Measurements from ENCODE around the gene DAP3. TPM values are rescaled to one million over a fixed set of nuclear protein-coding genes. Genes with fewer than 3 reads are reported as not detected.
"Not testable (repeated sequence)": the region's sequence is repeated elsewhere in the genome, so short reads cannot be mapped to it uniquely, and the experiment has no call there.

The DAP3 gene
- total RNA-seq = 138 and 144 TPM in 2 replicates

DNA sequence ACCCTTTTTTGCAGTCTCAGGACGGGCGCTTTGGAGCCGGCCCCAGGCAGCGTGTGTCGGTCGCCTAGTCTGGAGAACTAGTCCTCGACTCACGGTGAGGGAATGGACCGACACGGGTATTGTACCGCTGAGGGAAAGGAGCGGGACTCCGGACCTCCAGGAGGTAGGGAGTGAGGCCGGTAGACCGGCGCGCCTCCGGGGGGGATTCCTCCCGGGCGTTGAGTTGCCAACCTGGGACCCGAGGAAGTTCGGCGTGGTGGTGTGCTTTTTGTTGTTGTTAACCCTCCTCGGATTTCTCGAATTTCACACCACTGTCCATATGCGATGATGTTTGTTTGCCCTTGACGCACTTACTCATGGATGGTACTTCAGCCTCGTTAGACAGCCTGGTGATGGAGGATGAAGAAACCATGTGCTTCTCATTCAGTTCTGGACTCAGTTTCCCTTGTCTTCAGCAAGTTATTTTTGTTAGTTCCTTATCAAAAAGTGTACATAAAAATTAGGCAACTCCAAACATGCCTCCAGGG, at the start of gene DAP3:
Gene DAP3 (plus strand): TSS at position 11 of the 527 bp plus-strand sequence. CDS start 20,689 bp downstream, outside the sequence.
- H3K27ac Mint-ChIP-seq = peak within 1 kb of the TSS; percentile 94
- peaks cover 40% of the 10 kb centered on the region for H3K36me3 Mint-ChIP-seq (ENCODE audit: low read depth)
- H3K9me3 Mint-ChIP-seq; DNase-seq; H3K27me3 Mint-ChIP-seq; CTCF ChIA-PET; ATAC-seq (ENCODE audit: low read depth): not testable (repeated sequence)
- H3K4me1 Mint-ChIP-seq = peaks cover 54% of the 10 kb centered on the region
- POLR2A ChIA-PET = interaction anchor here (0.7 kb wide), 1 partner anchor 265 kb away, joined by 3 read pairs; no protein-coding TSS in a partner anchor
- intact Hi-C loops (cut with micrococcal nuclease) = loop anchor here (2.0 kb wide), 1 partner anchor 56 kb away; no protein-coding TSS in a partner anchor
- peak within 1 kb of the TSS; percentile 98 for H3K4me3 Mint-ChIP-seq

DNA sequence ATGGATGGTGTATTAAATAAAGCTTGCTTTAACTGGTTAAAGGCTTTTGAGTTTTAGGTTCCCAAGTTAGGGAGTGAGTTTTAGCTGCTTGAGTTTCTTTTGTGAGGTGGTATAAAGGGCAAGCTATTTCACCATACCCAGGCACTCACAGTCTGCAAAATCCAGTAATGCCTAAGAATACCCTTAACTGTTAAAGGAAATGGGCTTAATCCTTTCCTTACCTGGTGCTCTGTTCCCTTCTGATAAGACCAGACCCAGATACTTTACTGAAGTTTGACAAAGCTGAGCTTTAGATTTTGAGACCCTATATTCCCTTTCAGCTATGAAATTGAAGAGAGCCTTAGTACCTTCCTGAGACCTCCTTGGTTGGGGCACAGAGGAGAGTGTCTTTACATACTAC, 48.5 kb upstream of the DAP3 start:
- ChIA-PET POLR2A (interaction anchor here (0.7 kb wide), 1 partner anchor 447 kb away, joined by 9 read pairs; no protein-coding TSS in a partner anchor), CTCF (no interaction called here)
- Mint-ChIP-seq H3K27ac (no peak overlapping the region), H3K27me3 (no peaks in the 10 kb centered on the region), H3K4me1 (peaks cover 23% of the 10 kb centered on the region), H3K9me3 (peaks cover 10% of the 10 kb centered on the region), H3K36me3 (ENCODE audit: low read depth) (peaks cover 6% of the 10 kb centered on the region), H3K4me3 (no peak overlapping the region)
- ATAC-seq (ENCODE audit: low read depth) = no peak
- no peak for DNase-seq
- intact Hi-C loops (cut with micrococcal nuclease) = no loop called here
- no peak for TF ChIP-seq CTCF (IDR thresholded peaks at IDR 0.05)

- CTCF ChIA-PET; DNase-seq; ATAC-seq (ENCODE audit: low read depth); H3K4me3 Mint-ChIP-seq; POLR2A ChIA-PET; H3K36me3 Mint-ChIP-seq (ENCODE audit: low read depth); H3K27ac Mint-ChIP-seq; H3K4me1 Mint-ChIP-seq; H3K27me3 Mint-ChIP-seq; intact Hi-C loops (cut with micrococcal nuclease); H3K9me3 Mint-ChIP-seq: not testable (repeated sequence)
Observed at GRCh38 chr1:155642559-155643180, 46.2 kb upstream of the DAP3 start.

- no peak for TF ChIP-seq CTCF (IDR thresholded peaks at IDR 0.05)
- CTCF ChIA-PET = no interaction called here
- DNase-seq = no peak
- H3K4me1 Mint-ChIP-seq = no peaks in the 10 kb centered on the region
- H3K27me3 Mint-ChIP-seq = no peaks in the 10 kb centered on the region
- H3K27ac Mint-ChIP-seq = no peak overlapping the region
- intact Hi-C loops (cut with micrococcal nuclease) = no loop called here
- no peak for ATAC-seq (ENCODE audit: low read depth)
- H3K4me3 Mint-ChIP-seq = no peak overlapping the region
- POLR2A ChIA-PET = no interaction called here
- H3K36me3 Mint-ChIP-seq (ENCODE audit: low read depth) = peaks cover 5% of the 10 kb centered on the region
- peaks cover 10% of the 10 kb centered on the region for H3K9me3 Mint-ChIP-seq
Observed at GRCh38 chr1:155643230-155643629, 45.7 kb upstream of the DAP3 start.

DNA sequence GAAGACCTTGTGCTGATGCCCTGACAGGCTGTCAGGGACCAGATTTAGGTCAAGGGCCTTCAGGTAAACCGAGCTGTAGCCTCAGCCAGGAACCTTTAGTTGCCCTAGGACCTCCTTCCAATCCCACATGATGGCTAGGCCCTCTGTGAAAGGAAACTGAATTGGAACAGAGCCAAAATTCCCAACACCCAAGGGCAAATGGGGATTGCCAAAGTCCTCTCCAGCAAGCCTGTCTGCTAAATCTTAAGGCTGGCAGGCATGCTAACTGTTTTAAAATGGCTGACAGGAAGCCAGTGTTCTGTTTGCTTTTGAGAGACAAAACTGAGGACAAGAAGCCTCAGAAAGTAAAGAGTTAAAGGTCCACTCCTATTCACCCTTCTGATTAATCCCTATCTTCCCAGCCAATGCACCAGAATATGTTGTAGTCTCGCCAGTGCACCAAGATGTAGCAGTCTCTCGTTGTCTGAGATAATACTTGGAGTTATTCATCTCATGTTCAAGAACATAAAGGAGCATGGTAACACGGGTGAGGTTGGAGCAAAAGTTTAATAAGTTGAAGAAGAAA, 43.8 kb upstream of the DAP3 start:
- H3K4me3 Mint-ChIP-seq = no peak overlapping the region
- H3K27me3 Mint-ChIP-seq = no peaks in the 10 kb centered on the region
- intact Hi-C loops (cut with micrococcal nuclease) = no loop called here
- CTCF ChIA-PET = no interaction called here
- no peak overlapping the region for H3K27ac Mint-ChIP-seq
- POLR2A ChIA-PET = interaction anchor here (0.7 kb wide), 1 partner anchor 81 kb away, joined by 3 read pairs; no protein-coding TSS in a partner anchor
- H3K9me3 Mint-ChIP-seq = peaks cover 11% of the 10 kb centered on the region
- H3K4me1 Mint-ChIP-seq = peaks cover 4% of the 10 kb centered on the region
- ATAC-seq (ENCODE audit: low read depth) (no peak), DNase-seq (no peak)
- peaks cover 5% of the 10 kb centered on the region for H3K36me3 Mint-ChIP-seq (ENCODE audit: low read depth)
- no peak for TF ChIP-seq CTCF (IDR thresholded peaks at IDR 0.05)

DNA sequence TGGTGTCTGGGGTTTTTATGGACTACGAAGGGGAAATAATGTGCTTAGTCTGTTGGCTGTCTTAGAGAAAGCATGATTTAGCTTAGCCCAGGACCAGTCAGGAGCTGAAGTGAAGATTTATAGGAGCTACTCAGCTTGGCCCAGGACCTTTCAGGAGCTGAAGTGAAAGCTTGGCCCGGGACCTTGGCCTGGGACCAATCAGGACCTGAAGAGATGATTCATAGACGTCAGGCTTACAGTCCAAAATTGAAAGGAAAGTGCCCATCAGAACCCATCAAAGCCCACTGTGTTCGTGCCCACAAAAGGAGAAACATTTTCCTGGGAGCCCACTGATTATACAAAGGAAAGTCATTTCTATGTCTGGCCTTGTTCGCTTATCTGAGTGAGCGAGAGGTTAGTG, 43.2 kb upstream of the DAP3 start:
- intact Hi-C loops (cut with micrococcal nuclease) = no loop called here
- Mint-ChIP-seq H3K27me3 (no peaks in the 10 kb centered on the region), H3K36me3 (ENCODE audit: low read depth) (peaks cover 5% of the 10 kb centered on the region), H3K27ac (no peak overlapping the region), H3K4me3 (no peak overlapping the region), H3K9me3 (peaks cover 13% of the 10 kb centered on the region), H3K4me1 (peaks cover 4% of the 10 kb centered on the region)
- CTCF ChIA-PET = no interaction called here
- no peak for ATAC-seq (ENCODE audit: low read depth)
- no peak for TF ChIP-seq CTCF (IDR thresholded peaks at IDR 0.05)
- POLR2A ChIA-PET = no interaction called here
- no peak for DNase-seq
